Measurements from ENCODE around the gene DCLRE1B.

Gene DCLRE1B

GRCh38 chr1:113950908-113951307 is 45.8 kb downstream of the DCLRE1B start:
- DNase-seq: no peak

DNA sequence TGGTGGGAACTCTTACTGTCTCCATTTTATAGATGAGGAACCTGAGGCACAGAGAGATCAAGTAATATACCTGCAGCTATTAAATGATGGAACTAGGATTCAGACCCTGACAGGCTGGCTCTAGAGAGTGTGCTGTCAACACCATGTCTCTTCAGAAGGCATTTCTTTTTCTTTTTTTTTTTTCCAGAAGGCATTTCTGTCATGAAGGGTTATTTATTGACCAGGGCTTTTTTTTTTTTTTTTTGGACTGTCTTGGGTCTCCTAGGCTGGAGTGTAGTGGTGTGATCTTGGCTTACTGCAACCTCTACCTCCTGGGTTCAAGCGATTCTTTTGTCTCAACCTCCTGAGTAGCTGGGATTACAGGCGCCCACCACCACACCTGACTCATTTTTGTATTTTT is 46.6 kb downstream of the DCLRE1B start:
- no peak for DNase-seq

DNA sequence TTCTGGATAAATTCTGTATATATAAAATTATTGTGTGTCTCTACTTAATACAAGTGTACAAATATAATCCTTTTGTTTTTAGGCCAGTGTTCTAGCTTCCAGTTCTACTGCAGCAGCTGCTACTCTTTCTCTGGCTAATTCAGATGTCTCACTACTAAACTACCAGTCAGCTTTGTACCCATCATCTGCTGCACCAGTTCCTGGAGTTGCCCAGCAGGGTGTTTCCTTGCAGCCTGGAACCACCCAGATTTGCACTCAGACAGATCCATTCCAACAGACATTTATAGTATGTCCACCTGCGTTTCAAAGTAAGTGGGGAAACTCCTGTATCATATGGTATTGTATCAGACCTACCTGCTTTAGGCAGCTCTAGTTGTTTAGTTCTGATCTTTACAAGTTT is 52.9 kb downstream of the DCLRE1B start:
- DNase-seq: no peak

DNA sequence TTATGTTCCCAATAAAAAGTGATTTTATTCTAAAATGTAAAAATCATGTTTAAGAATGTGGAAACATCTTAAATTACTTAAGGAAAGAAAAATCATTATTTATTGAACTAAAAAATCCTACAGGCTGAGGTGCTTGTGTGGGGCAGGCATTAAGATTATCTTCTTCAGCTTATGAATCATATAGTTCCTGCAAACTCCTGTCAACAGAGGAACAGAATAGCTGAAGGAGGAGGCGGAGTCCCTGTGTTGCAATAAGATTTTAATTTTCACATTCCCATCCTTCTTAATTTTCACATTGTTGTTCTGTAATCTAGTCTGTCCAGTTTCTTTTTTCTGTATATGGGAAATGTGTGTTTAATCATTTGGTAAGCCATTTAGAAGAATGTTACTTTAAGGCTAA is 53.6 kb downstream of the DCLRE1B start:
- DNase-seq: no peak

GRCh38 chr1:113963281-113963906 is 58.3 kb downstream of the DCLRE1B start:
- peak in 1 of 2 experiments; percentile 12 for DNase-seq

Measured in Kasumi-1 (cell line).